HepG2 (cell line): ENCODE data around the gene SDK1. TPM values are rescaled to one million over a fixed set of nuclear protein-coding genes. Genes with fewer than 3 reads are reported as not detected.

ENCODE experiments used
- ATAC-seq: fragments of 200-7000 bp; cut with Tn5 transposase; 3 replicates; pipeline ENCODE4 v1.9.1; 2020; ENCODE audit warnings: mild to moderate bottlenecking, moderate library complexity
- BruUV-seq: library from RNA; stranded (reverse); fragments of 400-500 nt; replicated peaks from 2 replicates; lab custom pipeline; 2021; lab: Mats Ljungman, UMichigan
- CTCF ChIA-PET: fragments of 300-600 bp; formaldehyde crosslinking; extraction: SDS; loops from one replicate; lab custom pipeline; 2021; ENCODE audit warnings: low total read pairs, inconsistent platforms, low intra/inter-chr PET ratio; lab: Yijun Ruan, JAX
- POLR2A ChIA-PET: fragments of 350-600 bp; sonication (Branson Sonifier 250); formaldehyde crosslinking; loops from one replicate; lab custom pipeline; 2020; ENCODE audit warnings: antibody characterized with exemption, inconsistent platforms; lab: Yijun Ruan, JAX
- DNase-seq: peaks from one replicate; pipeline ENCODE4 v3.0.0-alpha.2; 2015; ENCODE audit warnings: low spot score
- FAIRE-seq: peaks from 3 replicates; lab custom pipeline; 2011; peaks lifted over from hg19 to GRCh38; lab: Jason Lieb, UNC
- H2AFZ ChIP-seq: one replicate; pipeline ENCODE4 v1.6.1; 2011; ENCODE audit warnings: low read length, inconsistent platforms
- H3K27ac ChIP-seq: fragments of 300-600 bp; 3 replicates; pipeline ENCODE4 v1.8.0; 2011; ENCODE audit warnings: mixed run types, mild to moderate bottlenecking, mixed read lengths, low read length, inconsistent platforms; ENCODE audit not compliant: insufficient read depth; ENCODE audit errors: extremely low read length
- H3K27me3 ChIP-seq, 2 experiments: fragments of 200-600 bp in 1 of 2; 2 replicates in 1 of 2; 3 replicates in 1 of 2; pipeline versions ENCODE4 v1.6.0 to v1.8.0; 2011; ENCODE audit warnings: low read length in 2 of 2, mild to moderate bottlenecking in 2 of 2, moderate library complexity in 2 of 2, inconsistent platforms in 1 of 2; ENCODE audit not compliant: insufficient read depth in 2 of 2, control insufficient read depth in 1 of 2
- H3K36me3 ChIP-seq, 2 experiments: fragments of 200-600 bp in 1 of 2; replicated peaks in 1 of 2; 2 replicates in 1 of 2; 3 replicates in 1 of 2; pipeline versions ENCODE4 v1.5.1 to v1.8.0; 2011; ENCODE audit warnings: low read length in 2 of 2, inconsistent platforms in 1 of 2; ENCODE audit not compliant: insufficient read depth in 2 of 2, control insufficient read depth in 1 of 2
- H3K4me1 ChIP-seq: 2 replicates; pipeline ENCODE4 v1.5.1; 2012; ENCODE audit warnings: low read length, inconsistent platforms; ENCODE audit not compliant: insufficient read depth
- H3K4me2 ChIP-seq: 2 replicates; pipeline ENCODE4 v1.6.0; 2011; ENCODE audit warnings: low read depth, low read length, inconsistent platforms
- H3K4me3 ChIP-seq, 3 experiments: fragments of 200-600 bp in 1 of 3; sonication (generic), shearing (Covaris generic) in 1 of 3; replicated peaks in 1 of 3; 2 replicates each; pipeline ENCODE4 v1.5.1; 2011 to 2016; ENCODE audit warnings: low read length in 3 of 3, inconsistent platforms in 2 of 3, low read depth in 2 of 3, mild to moderate bottlenecking in 2 of 3, control low read depth in 1 of 3, mixed read lengths in 1 of 3; ENCODE audit not compliant: insufficient read depth in 1 of 3
- H3K79me2 ChIP-seq: one replicate; pipeline ENCODE4 v1.6.1; 2011; ENCODE audit warnings: low read length, inconsistent platforms; ENCODE audit not compliant: insufficient read depth
- H3K9ac ChIP-seq: 2 replicates; pipeline ENCODE4 v1.6.0; 2011; ENCODE audit warnings: mild to moderate bottlenecking, low read depth, low read length, inconsistent platforms; ENCODE audit not compliant: insufficient read depth
- H3K9me3 ChIP-seq: 2 replicates; pipeline ENCODE4 v1.5.1; 2012; ENCODE audit warnings: mild to moderate bottlenecking, low read length
- H4K20me1 ChIP-seq: 2 replicates; pipeline ENCODE4 v1.6.0; 2011; ENCODE audit warnings: inconsistent platforms, mild to moderate bottlenecking, low read length, moderate library complexity; ENCODE audit not compliant: insufficient read depth
- BATF2 ChIP-seq: sonication (generic); formaldehyde crosslinking; IDR thresholded peaks from 2 replicates; pipeline ENCODE4 v1.8.0; 2022; ENCODE audit warnings: mild to moderate bottlenecking, missing genetic modification reagents, moderate library complexity
- EZH2 ChIP-seq: conservative IDR thresholded peaks from 2 replicates; pipeline ENCODE4 v1.6.1; 2012; ENCODE audit warnings: mild to moderate bottlenecking, low read depth, low read length, moderate library complexity
- HMGXB3 ChIP-seq: sonication (generic); formaldehyde crosslinking; IDR thresholded peaks from 2 replicates; pipeline ENCODE4 v1.4.0; 2020; ENCODE audit warnings: missing genetic modification reagents, borderline replicate concordance
- MED8 ChIP-seq: sonication (generic); formaldehyde crosslinking; IDR thresholded peaks from 2 replicates; pipeline ENCODE4 v1.8.1; 2023; ENCODE audit warnings: mild to moderate bottlenecking, missing genetic modification reagents; ENCODE audit not compliant: insufficient replicate concordance
- NCOR1 ChIP-seq: fragments of 200-600 bp; sonication (generic); IDR thresholded peaks from 2 replicates; pipeline ENCODE4 v1.7.0; 2017; ENCODE audit warnings: antibody characterized with exemption, low read length, borderline replicate concordance
- SATB2 ChIP-seq: sonication (generic); formaldehyde crosslinking; IDR thresholded peaks from 2 replicates; pipeline ENCODE4 v1.5.0; 2020; ENCODE audit warnings: missing genetic modification reagents
- ZNF12 ChIP-seq: sonication (generic); formaldehyde crosslinking; IDR thresholded peaks from 2 replicates; pipeline ENCODE4 v1.5.0; 2020; ENCODE audit warnings: missing genetic modification reagents
- ZNF281 ChIP-seq: sonication (generic); formaldehyde crosslinking; IDR thresholded peaks from 2 replicates; pipeline ENCODE4 v1.4.0; 2020; ENCODE audit warnings: missing genetic modification reagents, borderline replicate concordance
- ZNF354B ChIP-seq: sonication (generic); formaldehyde crosslinking; IDR thresholded peaks from 2 replicates; pipeline ENCODE4 v1.8.0; 2022; ENCODE audit warnings: mild to moderate bottlenecking, missing genetic modification reagents
- ZNF766 ChIP-seq: sonication (generic); formaldehyde crosslinking; IDR thresholded peaks from 2 replicates; pipeline ENCODE4 v1.5.0; 2020; ENCODE audit warnings: missing genetic modification reagents, borderline replicate concordance
- WGBS: methylation state at CpG from one replicate; pipeline ENCODE4 v1.1.6; 2017; ENCODE audit warnings: low lambda C conversion rate; 5-methylcytosine and 5-hydroxymethylcytosine counted together
- in situ Hi-C: cut with HindIII; loops from 2 replicates; pipeline ENCODE4 v1.10.0; 2017; ENCODE audit warnings: low pct_unique_long_range_greater_than_20kb; ENCODE audit not compliant: extremely low pct_ligation_motif_present
- intact Hi-C: fragments of 100-400 bp; cut with micrococcal nuclease; formaldehyde crosslinking; loops from one replicate; pipeline ENCODE4 v1.10.0; 2022; ENCODE audit not compliant: unreplicated experiment
- polyA plus RNA-seq, 8 experiments: library from polyadenylated mRNA; depleted of rRNA in 3 of 8; stranded (reverse) in 7 of 8; unstranded in 1 of 8; fragments of >200 nt; fragmentation: Illumina TruSeq in 4 of 8; extraction: Trizol in 4 of 8; gene quantifications; 2 replicates each; pipeline versions ENCODE4 v1.2.1 to v1.2.3, GENCODE V29; 2011 to 2016; ENCODE audit warnings: low read depth in 4 of 8, missing spikeins in 1 of 8, mixed read lengths in 1 of 8; ENCODE audit not compliant: insufficient read depth in 1 of 8
- total RNA-seq, 5 experiments: library from RNA; depleted of rRNA; stranded (reverse); fragments of >200 nt; fragmentation: Illumina TruSeq; extraction: Trizol; gene quantifications; 2 replicates each; pipeline ENCODE4 v1.2.3, GENCODE V29; 2016; ENCODE audit warnings: low read depth in 1 of 5
- TF ChIP-seq, protein P1 (sequence below): sonication (generic); formaldehyde crosslinking; IDR thresholded peaks from 2 replicates; pipeline ENCODE4 v1.5.1; 2020; ENCODE audit warnings: missing genetic modification reagents, mild to moderate bottlenecking, borderline replicate concordance
- TF ChIP-seq, protein P2 (sequence below): sonication (generic); formaldehyde crosslinking; IDR thresholded peaks from 2 replicates; pipeline ENCODE4 v1.4.0; 2020; ENCODE audit warnings: mild to moderate bottlenecking, missing genetic modification reagents

Gene SDK1
- total and polyA plus RNA-seq, 2 of the 13 experiments (the other 11 are each of a cell fraction or from before 2014, with no cell fraction given) = 0.35 to 2.4 TPM

DNA sequence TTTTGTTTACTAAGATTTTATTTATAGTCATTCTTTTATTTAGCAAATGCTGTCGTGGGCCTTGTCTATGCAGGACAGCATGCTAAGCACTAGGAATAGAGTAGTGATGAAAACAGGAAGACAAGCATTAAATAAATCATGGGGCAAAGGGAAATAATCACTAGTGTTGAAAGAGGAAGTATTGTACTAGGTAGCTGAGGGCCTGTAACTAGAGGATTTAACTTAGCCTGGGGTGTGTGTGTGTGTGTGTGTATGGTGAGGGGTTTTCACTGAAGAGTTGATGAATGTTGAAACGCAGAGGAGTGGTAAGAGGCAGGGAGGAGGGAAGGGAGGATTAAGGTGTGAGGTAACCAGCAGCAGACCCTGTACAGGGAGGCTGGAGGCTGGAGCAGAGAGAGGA lies 446.4 kb downstream of the SDK1 start:
- FAIRE-seq = no peak
- Histone ChIP-seq H3K36me3 (no peaks in the 10 kb centered on the region), H3K4me1 (peaks cover 4% of the 10 kb centered on the region), H3K27me3 (no peaks in the 10 kb centered on the region), H3K9ac (no peak overlapping the region), H4K20me1 (no peaks in the 10 kb centered on the region), H3K4me3 (no peak overlapping the region), H3K4me2 (no peak overlapping the region), H3K9me3 (no peaks in the 10 kb centered on the region), H3K79me2 (no peaks in the 10 kb centered on the region), H3K27ac (no peak overlapping the region), H2AFZ (no peak overlapping the region)
- in situ Hi-C loops (no loop called here), intact Hi-C loops (no loop called here)
- WGBS = 89% methylated on average over 2 of the region's 2 CpGs
- ChIA-PET CTCF (no interaction called here), POLR2A (no interaction called here)
- no TSS peak for BruUV-seq
- no peak for DNase-seq
- ATAC-seq = no peak
- TF ChIP-seq MED8 (CRISPR knock-in tag) = no peak
- TF ChIP-seq ZNF354B (CRISPR knock-in tag) = no peak
- TF ChIP-seq ZNF766 (CRISPR knock-in tag) = no peak
- no peak for TF ChIP-seq BATF2 (CRISPR knock-in tag)
- no peak for TF ChIP-seq NCOR1
- TF ChIP-seq, protein P1, sequence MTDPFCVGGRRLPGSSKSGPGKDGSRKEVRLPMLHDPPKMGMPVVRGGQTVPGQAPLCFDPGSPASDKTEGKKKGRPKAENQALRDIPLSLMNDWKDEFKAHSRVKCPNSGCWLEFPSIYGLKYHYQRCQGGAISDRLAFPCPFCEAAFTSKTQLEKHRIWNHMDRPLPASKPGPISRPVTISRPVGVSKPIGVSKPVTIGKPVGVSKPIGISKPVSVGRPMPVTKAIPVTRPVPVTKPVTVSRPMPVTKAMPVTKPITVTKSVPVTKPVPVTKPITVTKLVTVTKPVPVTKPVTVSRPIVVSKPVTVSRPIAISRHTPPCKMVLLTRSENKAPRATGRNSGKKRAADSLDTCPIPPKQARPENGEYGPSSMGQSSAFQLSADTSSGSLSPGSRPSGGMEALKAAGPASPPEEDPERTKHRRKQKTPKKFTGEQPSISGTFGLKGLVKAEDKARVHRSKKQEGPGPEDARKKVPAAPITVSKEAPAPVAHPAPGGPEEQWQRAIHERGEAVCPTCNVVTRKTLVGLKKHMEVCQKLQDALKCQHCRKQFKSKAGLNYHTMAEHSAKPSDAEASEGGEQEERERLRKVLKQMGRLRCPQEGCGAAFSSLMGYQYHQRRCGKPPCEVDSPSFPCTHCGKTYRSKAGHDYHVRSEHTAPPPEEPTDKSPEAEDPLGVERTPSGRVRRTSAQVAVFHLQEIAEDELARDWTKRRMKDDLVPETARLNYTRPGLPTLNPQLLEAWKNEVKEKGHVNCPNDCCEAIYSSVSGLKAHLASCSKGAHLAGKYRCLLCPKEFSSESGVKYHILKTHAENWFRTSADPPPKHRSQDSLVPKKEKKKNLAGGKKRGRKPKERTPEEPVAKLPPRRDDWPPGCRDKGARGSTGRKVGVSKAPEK (CRISPR knock-in tag) = no peak
- TF ChIP-seq EZH2 = no peak
- no peak for TF ChIP-seq SATB2
- TF ChIP-seq, protein P2, sequence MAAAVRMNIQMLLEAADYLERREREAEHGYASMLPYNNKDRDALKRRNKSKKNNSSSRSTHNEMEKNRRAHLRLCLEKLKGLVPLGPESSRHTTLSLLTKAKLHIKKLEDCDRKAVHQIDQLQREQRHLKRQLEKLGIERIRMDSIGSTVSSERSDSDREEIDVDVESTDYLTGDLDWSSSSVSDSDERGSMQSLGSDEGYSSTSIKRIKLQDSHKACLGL (CRISPR knock-in tag) = no peak
- TF ChIP-seq ZNF12 (CRISPR knock-in tag) = no peak
- TF ChIP-seq ZNF281 (CRISPR knock-in tag) = no peak
- TF ChIP-seq HMGXB3 (CRISPR knock-in tag) = no peak
